Sigmoid colon (tissue), 7 donors: ENCODE results near the gene DDX3X. TPM values are rescaled to one million over a fixed set of nuclear protein-coding genes. Genes with fewer than 3 reads are reported as not detected.

Experiments used
- DNase-seq: peaks from one replicate; pipeline ENCODE4 v3.0.0-alpha.2; 2019
- H3K27ac ChIP-seq, 4 donors: fragments of 200-600 bp; sonication (generic); one replicate each; pipeline ENCODE4 v1.5.1; 2016 to 2019; ENCODE audit warnings: mild to moderate bottlenecking in 1 of 4
- H3K27me3 ChIP-seq, 3 donors: fragments of 200-600 bp; sonication (generic); one replicate each; pipeline ENCODE4 v1.5.1; 2019; ENCODE audit warnings: mild to moderate bottlenecking in 1 of 3
- H3K36me3 ChIP-seq, 4 donors: fragments of 200-600 bp; sonication (generic); one replicate each; pipeline ENCODE4 v1.5.1; 2016 to 2019
- H3K4me1 ChIP-seq, 4 donors: fragments of 200-600 bp; sonication (generic); one replicate each; pipeline ENCODE4 v1.5.1; 2017 to 2019
- H3K4me3 ChIP-seq, 4 donors: fragments of 200-600 bp; sonication (generic); one replicate each; pipeline ENCODE4 v1.5.1; 2017 to 2019; ENCODE audit warnings: mild to moderate bottlenecking in 2 of 4, moderate library complexity in 1 of 4
- H3K9me3 ChIP-seq, 4 donors: fragments of 200-600 bp in 3 of 4; sonication (generic) in 3 of 4; one replicate each; pipeline versions ENCODE4 v1.5.1 to v1.6.1; 2013 to 2019
- CTCF ChIP-seq, 4 experiments: fragments of 450-650 bp in 3 of 4; fragments of 200-600 bp in 1 of 4; IDR thresholded peaks; one replicate each; pipeline ENCODE4 v1.5.1; 2016 to 2019; ENCODE audit warnings: antibody characterized with exemption in 4 of 4, mild to moderate bottlenecking in 3 of 4, moderate library complexity in 2 of 4
- EP300 ChIP-seq, 4 donors: sonication (generic); formaldehyde crosslinking; IDR thresholded peaks; one replicate each; pipeline ENCODE4 v1.6.1; 2017; ENCODE audit warnings: antibody characterized with exemption in 4 of 4
- POLR2A ChIP-seq, 2 donors: fragments of 450-650 bp; IDR thresholded peaks; one replicate each; pipeline ENCODE4 v1.6.1; 2016; ENCODE audit warnings: antibody characterized with exemption in 2 of 2, mild to moderate bottlenecking in 2 of 2, moderate library complexity in 2 of 2
- POLR2AphosphoS5 ChIP-seq, 4 donors: sonication (generic); formaldehyde crosslinking; IDR thresholded peaks; one replicate each; pipeline ENCODE4 v1.6.1; 2017; ENCODE audit warnings: antibody characterized with exemption in 4 of 4
- WGBS, 2 donors: extraction: QIAGEN DNeasy Blood & Tissue Kit; methylation state at CpG; one replicate each; pipeline ENCODE4 v1.1.7; 2013; 5-methylcytosine and 5-hydroxymethylcytosine counted together
- intact Hi-C: fragments of 100-400 bp; cut with DNase I; formaldehyde crosslinking; loops from one replicate; pipeline ENCODE4 v1.15.1; 2023
- polyA plus RNA-seq, 3 donors: library from polyadenylated mRNA; stranded (reverse); fragments of 200-250 nt; gene quantifications; one replicate each; pipeline ENCODE4 v1.2.3, GENCODE V29; 2013
- total RNA-seq, 4 donors: library from RNA; depleted of rRNA; stranded (reverse); fragments of >200 nt; gene quantifications; one replicate each; pipeline ENCODE4 v1.1.0, GENCODE V29; 2016
- donor health status: healthy with polysubstance abuse.
- donor health status: Bipolar disorder and iron deficiency.
- donor health status: healthy.

The DDX3X gene
- total and polyA plus RNA-seq, 7 donors = 86.0 to 218 (median 146) TPM

GRCh38 chrX:41336447-41336846, 2.5 kb downstream of the DDX3X start:
- TF ChIP-seq POLR2AphosphoS5 (IDR thresholded peaks at IDR 0.05) (no peak), CTCF (IDR thresholded peaks at IDR 0.05) (no peak), EP300 (IDR thresholded peaks at IDR 0.05) (no peak), POLR2A (IDR thresholded peaks at IDR 0.05) (no peak)
- Histone ChIP-seq H3K4me3 (peak overlapping the region; percentile 80 to 99 (median 94)), H3K36me3 (peaks cover 0 to 13% (median 3%) of the 10 kb centered on the region in 4 donors), H3K27ac (peak overlapping the region; percentile 98 to 100 (median 100)), H3K9me3 (no peaks in the 10 kb centered on the region), H3K4me1 (peaks cover 0 to 57% (median 29%) of the 10 kb centered on the region in 4 donors), H3K27me3 (no peaks in the 10 kb centered on the region)
- no peak for DNase-seq
- WGBS, 2 donors = 29 to 40% methylated on average over 7 of the region's 7 CpGs
- intact Hi-C loops = loop anchor here (5.0 kb wide), 1 partner anchor 586 kb away; the partner anchor contains the start of gene CASK

GRCh38 chrX:41337140-41337539, 3.2 kb downstream of the DDX3X start:
- intact Hi-C loops = loop anchor here (5.0 kb wide), 1 partner anchor 585 kb away; the partner anchor contains the start of gene CASK
- peak overlapping the region in 2 of 4 donors; percentile 100 for H3K27ac ChIP-seq

GRCh38 chrX:41338436-41338835, 4.5 kb downstream of the DDX3X start:
- WGBS, 2 donors = 35 to 37% methylated on average over 1 of the region's 1 CpG
- H3K36me3 ChIP-seq = peaks cover 14 to 33% (median 21%) of the 10 kb centered on the region in 4 donors
- no peak for DNase-seq
- H3K27me3 ChIP-seq = no peaks in the 10 kb centered on the region
- peaks cover 0 to 49% (median 29%) of the 10 kb centered on the region in 4 donors for H3K4me1 ChIP-seq
- peak overlapping the region in 2 of 4 donors; percentile 100 for H3K27ac ChIP-seq
- no peak for TF ChIP-seq POLR2AphosphoS5 (IDR thresholded peaks at IDR 0.05)
- intact Hi-C loops = loop anchor here (5.0 kb wide), 1 partner anchor 584 kb away; the partner anchor contains the start of gene CASK
- H3K9me3 ChIP-seq = no peaks in the 10 kb centered on the region
- H3K4me3 ChIP-seq = peak overlapping the region in 1 of 4 donors; percentile 25

More at GRCh38 chrX:41337140-41337539, 3.2 kb downstream of the DDX3X start:
- H3K9me3 ChIP-seq = no peaks in the 10 kb centered on the region
- no peak for TF ChIP-seq POLR2A (IDR thresholded peaks at IDR 0.05)
- no peak for TF ChIP-seq CTCF (IDR thresholded peaks at IDR 0.05)
- TF ChIP-seq EP300 (IDR thresholded peaks at IDR 0.05) = no peak
- TF ChIP-seq POLR2AphosphoS5 (IDR thresholded peaks at IDR 0.05) = no peak
- H3K36me3 ChIP-seq = peaks cover 1 to 20% (median 8%) of the 10 kb centered on the region in 4 donors
- H3K4me3 ChIP-seq = peak overlapping the region; percentile 80 to 99 (median 94)
- peaks cover 0 to 52% (median 29%) of the 10 kb centered on the region in 4 donors for H3K4me1 ChIP-seq
- WGBS, 2 donors = 26 to 41% methylated on average over 1 of the region's 1 CpG
- DNase-seq = no peak
- no peaks in the 10 kb centered on the region for H3K27me3 ChIP-seq

GRCh38 chrX:41339148-41339547, 5.2 kb downstream of the DDX3X start:
- Histone ChIP-seq H3K36me3 (peaks cover 21 to 40% (median 28%) of the 10 kb centered on the region in 4 donors), H3K27me3 (no peaks in the 10 kb centered on the region), H3K4me1 (peaks cover 0 to 49% (median 29%) of the 10 kb centered on the region in 4 donors), H3K9me3 (no peaks in the 10 kb centered on the region), H3K27ac (peak overlapping the region in 2 of 4 donors; percentile 47 to 100), H3K4me3 (peak overlapping the region in 1 of 4 donors; percentile 25)
- intact Hi-C loops = loop anchor here (5.0 kb wide), 1 partner anchor 583 kb away; the partner anchor contains the start of gene CASK
- DNase-seq = no peak
- WGBS, 2 donors = 49 to 63% methylated on average over 4 of the region's 4 CpGs
- TF ChIP-seq POLR2A (IDR thresholded peaks at IDR 0.05) = no peak
- TF ChIP-seq EP300 (IDR thresholded peaks at IDR 0.05) = no peak
- TF ChIP-seq CTCF (IDR thresholded peaks at IDR 0.05) = no peak
- TF ChIP-seq POLR2AphosphoS5 (IDR thresholded peaks at IDR 0.05) = no peak

GRCh38 chrX:41344053-41344452, 10.1 kb downstream of the DDX3X start:
- H3K27me3 ChIP-seq = no peaks in the 10 kb centered on the region
- H3K4me1 ChIP-seq = peaks cover 0 to 20% (median 8%) of the 10 kb centered on the region in 4 donors
- H3K27ac ChIP-seq = no peak overlapping the region
- 93 to 94% methylated on average over 9 of the region's 9 CpGs for WGBS, 2 donors
- peaks cover 50 to 87% (median 69%) of the 10 kb centered on the region in 4 donors for H3K36me3 ChIP-seq
- TF ChIP-seq POLR2AphosphoS5 (IDR thresholded peaks at IDR 0.05) (no peak), CTCF (IDR thresholded peaks at IDR 0.05) (no peak), EP300 (IDR thresholded peaks at IDR 0.05) (no peak), POLR2A (IDR thresholded peaks at IDR 0.05) (no peak)
- DNase-seq = no peak
- H3K4me3 ChIP-seq = no peak overlapping the region
- intact Hi-C loops = no loop called here
- H3K9me3 ChIP-seq = no peaks in the 10 kb centered on the region
